ENCODE measurements around the gene GABRG3.

GRCh38 chr15:27330326-27330725, 359.3 kb downstream of the GABRG3 start:
- TF ChIP-seq CTCF (conservative IDR thresholded peaks at IDR 0.05; ENCODE audit: low read depth in 2 of 2) (no peak), EZH2 (IDR thresholded peaks at IDR 0.05; ENCODE audit: low read depth, unreplicated experiment) (no peak), REST (IDR thresholded peaks at IDR 0.05; ENCODE audit: unreplicated experiment) (no peak), POLR2AphosphoS5 (IDR thresholded peaks at IDR 0.05; ENCODE audit: low read depth) (no peak), EZH2phosphoT487 (IDR thresholded peaks at IDR 0.05; ENCODE audit: unreplicated experiment) (no peak), CREB1 (CRISPR knock-in tag; IDR thresholded peaks at IDR 0.05; ENCODE audit: low read depth) (no peak), STAT1 (IDR thresholded peaks at IDR 0.05; ENCODE audit: unreplicated experiment) (no peak), ZNF331 (CRISPR knock-in tag; IDR thresholded peaks at IDR 0.05; ENCODE audit: low read depth) (no peak), ETS1 (IDR thresholded peaks at IDR 0.05) (no peak), NANOG (IDR thresholded peaks at IDR 0.05; ENCODE audit: borderline replicate concordance) (no peak), ZNF114 (CRISPR knock-in tag; IDR thresholded peaks at IDR 0.05) (no peak), JUNB (IDR thresholded peaks at IDR 0.05; ENCODE audit: unreplicated experiment) (no peak)
- TF ChIP-seq, protein P1, sequence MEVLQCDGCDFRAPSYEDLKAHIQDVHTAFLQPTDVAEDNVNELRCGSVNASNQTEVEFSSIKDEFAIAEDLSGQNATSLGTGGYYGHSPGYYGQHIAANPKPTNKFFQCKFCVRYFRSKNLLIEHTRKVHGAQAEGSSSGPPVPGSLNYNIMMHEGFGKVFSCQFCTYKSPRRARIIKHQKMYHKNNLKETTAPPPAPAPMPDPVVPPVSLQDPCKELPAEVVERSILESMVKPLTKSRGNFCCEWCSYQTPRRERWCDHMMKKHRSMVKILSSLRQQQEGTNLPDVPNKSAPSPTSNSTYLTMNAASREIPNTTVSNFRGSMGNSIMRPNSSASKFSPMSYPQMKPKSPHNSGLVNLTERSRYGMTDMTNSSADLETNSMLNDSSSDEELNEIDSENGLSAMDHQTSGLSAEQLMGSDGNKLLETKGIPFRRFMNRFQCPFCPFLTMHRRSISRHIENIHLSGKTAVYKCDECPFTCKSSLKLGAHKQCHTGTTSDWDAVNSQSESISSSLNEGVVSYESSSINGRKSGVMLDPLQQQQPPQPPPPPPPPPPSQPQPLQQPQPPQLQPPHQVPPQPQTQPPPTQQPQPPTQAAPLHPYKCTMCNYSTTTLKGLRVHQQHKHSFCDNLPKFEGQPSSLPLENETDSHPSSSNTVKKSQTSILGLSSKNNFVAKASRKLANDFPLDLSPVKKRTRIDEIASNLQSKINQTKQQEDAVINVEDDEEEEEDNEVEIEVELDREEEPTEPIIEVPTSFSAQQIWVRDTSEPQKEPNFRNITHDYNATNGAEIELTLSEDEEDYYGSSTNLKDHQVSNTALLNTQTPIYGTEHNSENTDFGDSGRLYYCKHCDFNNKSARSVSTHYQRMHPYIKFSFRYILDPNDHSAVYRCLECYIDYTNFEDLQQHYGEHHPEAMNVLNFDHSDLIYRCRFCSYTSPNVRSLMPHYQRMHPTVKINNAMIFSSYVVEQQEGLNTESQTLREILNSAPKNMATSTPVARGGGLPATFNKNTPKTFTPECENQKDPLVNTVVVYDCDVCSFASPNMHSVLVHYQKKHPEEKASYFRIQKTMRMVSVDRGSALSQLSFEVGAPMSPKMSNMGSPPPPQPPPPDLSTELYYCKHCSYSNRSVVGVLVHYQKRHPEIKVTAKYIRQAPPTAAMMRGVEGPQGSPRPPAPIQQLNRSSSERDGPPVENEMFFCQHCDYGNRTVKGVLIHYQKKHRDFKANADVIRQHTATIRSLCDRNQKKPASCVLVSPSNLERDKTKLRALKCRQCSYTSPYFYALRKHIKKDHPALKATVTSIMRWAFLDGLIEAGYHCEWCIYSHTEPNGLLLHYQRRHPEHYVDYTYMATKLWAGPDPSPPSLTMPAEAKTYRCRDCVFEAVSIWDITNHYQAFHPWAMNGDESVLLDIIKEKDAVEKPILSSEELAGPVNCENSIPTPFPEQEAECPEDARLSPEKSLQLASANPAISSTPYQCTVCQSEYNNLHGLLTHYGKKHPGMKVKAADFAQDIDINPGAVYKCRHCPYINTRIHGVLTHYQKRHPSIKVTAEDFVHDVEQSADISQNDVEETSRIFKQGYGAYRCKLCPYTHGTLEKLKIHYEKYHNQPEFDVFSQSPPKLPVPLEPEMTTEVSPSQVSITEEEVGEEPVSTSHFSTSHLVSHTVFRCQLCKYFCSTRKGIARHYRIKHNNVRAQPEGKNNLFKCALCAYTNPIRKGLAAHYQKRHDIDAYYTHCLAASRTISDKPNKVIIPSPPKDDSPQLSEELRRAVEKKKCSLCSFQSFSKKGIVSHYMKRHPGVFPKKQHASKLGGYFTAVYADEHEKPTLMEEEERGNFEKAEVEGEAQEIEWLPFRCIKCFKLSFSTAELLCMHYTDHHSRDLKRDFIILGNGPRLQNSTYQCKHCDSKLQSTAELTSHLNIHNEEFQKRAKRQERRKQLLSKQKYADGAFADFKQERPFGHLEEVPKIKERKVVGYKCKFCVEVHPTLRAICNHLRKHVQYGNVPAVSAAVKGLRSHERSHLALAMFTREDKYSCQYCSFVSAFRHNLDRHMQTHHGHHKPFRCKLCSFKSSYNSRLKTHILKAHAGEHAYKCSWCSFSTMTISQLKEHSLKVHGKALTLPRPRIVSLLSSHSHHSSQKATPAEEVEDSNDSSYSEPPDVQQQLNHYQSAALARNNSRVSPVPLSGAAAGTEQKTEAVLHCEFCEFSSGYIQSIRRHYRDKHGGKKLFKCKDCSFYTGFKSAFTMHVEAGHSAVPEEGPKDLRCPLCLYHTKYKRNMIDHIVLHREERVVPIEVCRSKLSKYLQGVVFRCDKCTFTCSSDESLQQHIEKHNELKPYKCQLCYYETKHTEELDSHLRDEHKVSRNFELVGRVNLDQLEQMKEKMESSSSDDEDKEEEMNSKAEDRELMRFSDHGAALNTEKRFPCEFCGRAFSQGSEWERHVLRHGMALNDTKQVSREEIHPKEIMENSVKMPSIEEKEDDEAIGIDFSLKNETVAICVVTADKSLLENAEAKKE (CRISPR knock-in tag; IDR thresholded peaks at IDR 0.05) = no peak

Data from GM23338 (cell line).